Measurements from ENCODE around the gene STPG1.

Gene STPG1

DNA sequence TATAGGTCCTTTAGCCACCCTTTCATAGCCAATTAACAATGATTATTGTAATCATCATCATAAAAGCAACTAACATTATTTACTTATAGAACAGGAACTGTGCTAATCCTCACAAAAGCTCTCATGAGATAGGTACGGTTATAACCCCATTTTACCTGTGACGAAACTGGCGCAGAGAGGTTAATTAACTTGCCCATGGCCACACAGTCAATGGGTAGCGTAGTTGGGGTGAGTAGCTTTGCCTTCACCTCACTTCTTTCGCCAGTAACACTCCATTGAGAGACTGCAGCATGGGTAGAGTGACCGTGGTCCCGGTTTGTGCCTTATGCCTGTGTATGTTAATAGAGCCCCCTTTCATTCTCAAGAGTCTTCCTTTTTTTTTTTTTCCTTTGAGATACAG lies 12.3 kb upstream of the STPG1 start:
- DNase-seq: no peak

DNA sequence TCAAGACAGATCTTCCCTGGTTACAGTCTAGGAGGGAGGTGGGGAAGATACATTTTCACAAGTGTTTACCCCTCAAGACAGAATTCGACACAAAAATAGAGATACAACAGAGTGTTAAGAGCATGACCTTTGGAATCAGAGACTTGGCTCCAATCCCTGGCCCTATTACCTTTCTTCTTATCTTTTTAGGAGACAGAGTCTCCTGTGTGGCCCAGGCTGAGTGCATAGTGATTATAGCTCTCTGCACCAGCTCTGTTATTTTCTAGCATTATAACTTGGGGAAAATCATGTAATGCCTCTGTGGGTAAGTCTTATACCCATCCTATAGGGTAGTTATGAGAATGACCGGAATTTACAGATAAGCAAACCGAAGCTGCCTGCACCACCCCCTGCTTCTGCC lies 11.9 kb upstream of the STPG1 start:
- DNase-seq: no peak

DNA sequence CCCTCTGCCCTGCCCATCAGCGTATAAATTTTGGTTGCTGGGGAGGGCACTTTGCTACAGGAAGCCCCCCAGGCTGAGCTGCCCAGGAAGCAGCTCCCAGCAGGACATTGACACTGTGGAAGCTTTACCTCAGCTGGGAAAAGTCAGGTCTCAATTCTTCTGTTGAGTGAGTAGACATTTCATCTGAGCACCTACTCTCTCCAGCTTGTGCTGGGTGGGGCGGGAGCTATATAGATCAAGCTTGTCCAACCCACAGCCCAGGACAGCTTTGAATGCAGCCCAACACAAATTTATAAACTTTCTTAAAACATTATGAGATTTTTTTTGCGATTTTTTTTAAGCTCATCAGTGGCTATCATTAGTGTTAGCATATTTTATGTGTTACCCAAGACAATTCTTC lies 11.4 kb upstream of the STPG1 start:
- DNase-seq: no peak

DNA sequence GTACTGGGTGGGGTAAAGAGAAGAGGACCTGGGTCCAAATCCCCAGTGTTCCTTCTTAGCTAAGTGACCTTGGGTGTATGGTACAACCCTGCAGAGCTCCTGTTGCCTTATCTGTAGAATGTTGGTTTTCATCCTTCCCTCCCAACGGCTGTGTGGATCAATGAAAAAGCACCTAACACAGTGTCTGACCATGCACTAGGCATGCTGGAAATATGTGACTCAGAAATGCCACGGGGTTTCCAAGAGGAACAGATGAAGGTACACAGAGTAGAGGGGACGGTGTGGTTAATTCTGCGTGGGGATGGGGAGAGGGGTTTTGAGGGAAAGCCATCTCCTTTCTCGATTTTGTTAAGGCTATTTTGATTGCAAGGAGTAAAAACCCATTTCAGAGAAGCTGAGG lies 10.6 kb upstream of the STPG1 start:
- no peak for DNase-seq

DNA sequence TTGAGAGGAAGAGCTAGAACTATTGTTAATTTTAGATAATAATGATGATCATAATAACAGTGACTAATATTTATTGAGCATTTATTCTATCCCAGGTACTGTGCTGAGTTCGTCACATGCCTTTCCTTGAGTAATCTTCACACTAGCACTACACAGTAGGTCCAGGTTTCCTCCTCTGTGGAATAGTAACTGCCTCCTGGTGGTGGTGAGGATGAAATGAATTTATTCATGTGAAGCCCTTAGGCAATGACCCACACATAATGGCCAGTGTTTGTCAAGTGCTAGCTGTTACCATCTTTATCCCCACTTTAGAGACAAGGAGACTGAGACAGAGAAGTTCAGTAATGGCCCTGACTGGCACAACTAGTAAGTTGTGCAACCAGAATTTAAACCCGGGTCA lies 7.9 kb upstream of the STPG1 start:
- DNase-seq: no peak

DNA sequence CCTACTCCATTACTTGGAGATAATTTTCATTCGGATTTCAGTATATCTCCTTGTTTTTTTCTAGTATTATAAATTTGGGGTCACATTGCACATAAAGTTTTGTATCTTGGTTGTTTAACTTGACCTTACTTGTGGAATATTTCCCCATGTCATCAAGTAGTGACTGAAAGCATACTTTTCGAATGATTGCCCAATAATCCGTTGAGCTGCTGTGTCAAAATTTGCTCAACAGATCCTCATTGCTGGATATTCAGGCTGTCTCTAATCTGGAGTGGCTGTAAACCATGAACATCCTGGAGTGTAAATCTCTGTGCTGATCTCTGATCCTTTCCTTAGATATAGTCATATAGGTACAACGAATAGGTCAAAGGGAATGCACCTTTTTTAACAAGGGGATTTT lies 7.0 kb upstream of the STPG1 start:
- DNase-seq: no peak

DNA sequence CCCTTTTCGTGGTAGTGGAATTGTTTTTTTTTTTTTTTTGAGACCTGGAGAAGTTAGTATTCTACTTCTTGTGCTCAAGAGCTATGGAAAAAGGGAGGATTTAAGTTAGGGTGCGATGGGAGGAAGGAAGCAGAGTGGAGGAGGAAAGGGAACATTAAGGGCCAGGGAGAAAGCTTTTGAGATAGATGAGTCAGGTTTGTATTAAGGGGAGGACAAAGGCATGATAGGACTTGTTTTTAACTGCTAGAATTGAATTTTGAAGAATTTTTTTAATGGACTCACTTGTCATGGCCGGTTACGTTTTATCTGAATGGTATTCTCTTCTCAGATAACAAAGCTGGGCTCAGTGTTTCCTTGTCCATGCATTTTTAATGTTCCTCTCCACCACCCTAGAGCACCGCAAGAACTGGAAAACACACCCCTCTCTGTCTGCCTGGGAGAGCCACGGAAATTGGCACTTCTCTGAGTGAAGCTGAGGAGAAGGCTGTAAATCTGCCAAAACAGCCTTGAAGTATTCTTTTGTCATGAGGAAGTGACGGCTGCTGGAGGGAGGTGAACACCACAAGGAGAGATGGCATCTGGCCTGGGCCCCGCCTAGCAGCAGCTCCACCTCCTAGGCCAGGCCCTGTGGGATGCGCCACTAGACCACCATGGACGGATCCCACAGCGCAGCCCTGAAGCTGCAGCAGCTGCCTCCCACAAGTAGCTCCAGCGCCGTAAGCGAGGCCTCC lies 5.5 kb upstream of the STPG1 start:
- no peak for DNase-seq

DNA sequence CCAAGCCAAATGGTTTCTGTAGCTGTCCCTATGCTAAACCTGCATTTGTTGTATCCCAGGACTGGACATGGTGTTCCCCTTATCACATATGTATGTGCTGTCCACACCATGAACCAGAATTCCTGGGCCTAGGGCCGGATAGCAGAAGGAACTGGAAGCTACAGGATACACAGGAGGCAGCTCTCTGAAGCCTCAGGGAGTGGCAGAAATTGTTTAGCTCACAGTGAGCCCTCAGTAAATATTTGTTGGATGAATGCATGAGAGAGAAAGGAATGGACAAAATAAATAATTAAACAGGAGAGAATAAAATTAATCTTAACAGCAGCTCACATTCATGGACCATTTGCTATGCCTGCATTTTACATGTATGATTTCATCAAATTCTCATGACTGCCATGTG lies 4.1 kb upstream of the STPG1 start:
- no peak for DNase-seq

DNA sequence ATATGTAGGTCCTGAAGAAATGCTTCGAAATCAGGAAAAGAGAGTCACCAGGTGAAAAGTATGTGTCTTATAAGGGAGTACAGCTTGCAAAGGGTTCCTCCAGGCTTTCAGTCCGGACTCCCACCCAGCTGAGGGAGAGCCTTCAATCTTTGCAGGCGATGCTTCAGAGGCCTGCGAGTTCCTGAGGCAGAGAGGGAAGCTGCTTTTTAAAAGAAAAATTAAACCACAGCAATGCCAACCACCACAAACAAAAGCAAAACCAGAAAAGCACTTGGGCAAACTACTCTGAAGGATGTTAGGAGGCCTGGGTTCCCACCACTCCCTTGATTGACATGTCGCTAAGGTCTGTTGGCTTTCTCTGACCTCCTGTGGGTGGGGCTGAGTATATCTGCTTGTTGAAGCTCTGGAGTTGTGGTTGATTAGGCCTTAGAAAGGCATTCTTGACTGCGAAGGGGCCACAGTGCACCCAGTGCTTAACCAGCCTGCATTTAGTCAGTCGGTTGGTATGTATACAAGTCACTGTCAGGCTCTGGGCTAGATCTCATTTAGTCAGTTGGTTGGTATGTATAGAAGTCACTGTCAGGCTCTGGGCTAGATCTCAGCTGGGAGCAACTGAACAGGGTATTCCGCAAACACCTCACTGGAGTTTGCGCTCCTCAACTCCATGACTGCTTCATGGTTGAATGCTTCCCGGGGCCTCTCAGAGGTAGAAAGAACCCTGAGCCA lies 3.2 kb upstream of the STPG1 start:
- peak; percentile 45 for DNase-seq

DNA sequence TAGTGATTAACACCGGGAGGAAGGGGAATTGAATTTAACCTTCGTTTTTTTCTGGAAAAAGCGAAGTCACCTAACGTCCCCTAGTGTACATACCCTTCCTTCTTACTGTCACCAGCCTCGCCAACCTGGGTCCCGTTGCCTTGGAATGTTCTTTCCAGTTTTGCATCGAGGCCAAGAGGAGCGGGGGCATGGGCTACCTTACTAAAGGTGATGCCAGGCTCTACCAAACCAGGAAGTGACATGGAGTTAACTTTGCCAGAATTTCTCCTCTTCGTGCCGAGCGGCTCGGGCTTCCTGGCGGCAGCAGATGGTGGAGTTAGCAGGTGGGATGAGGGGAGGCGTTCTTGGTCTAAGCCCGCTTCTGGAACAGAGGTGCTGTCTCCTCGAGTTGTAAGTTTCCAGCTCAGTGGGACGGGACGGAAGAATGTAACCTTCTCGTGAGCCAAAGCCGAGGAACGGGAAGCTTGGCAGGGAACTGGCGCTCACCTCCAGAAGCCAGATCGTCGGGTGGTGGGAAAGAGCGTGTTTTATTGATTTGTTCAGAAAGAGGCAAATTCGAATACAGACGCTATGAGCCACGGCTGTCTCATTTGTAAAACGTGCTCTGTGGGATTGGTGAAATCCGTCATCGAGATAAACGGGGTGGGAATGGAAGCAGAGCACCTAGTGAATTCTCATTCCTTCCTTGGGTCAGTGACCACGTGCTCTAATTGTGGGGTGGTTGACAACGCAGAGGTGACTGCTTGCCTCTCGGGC lies 2.5 kb upstream of the STPG1 start:
- no peak for DNase-seq

DNA sequence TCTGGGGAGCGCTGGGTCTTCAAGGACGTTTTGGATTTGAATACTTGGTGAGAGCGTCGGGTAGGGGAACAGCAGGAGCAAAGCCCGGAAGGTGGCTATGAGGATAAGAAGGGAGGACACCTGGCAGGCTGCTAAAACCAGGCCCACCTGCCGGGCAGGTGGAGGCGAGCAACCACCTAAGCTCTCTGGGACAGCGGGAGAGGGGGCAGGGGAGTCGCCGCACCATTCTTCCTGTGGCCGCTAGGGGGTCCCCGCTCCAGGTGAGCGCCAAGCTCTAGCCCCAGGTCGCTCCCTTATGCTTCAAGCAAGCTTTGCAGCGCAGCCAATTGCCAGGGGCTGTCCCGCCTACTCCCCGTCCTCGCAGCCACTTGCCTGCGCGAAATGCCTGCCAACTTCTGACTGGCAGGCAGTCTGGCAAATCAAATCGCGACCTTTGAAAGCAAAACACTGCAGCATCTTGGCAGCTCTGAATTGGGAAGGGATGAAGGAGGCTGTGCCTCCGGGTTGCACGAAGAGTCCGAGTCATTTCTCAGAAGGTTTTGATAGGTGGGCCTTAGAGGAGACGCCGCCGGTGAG lies 1.8 kb upstream of the STPG1 start, which contains the start of gene NIPAL3:
Gene NIPAL3 (plus strand): TSS at position 469 of the 576 bp plus-strand sequence. CDS start 3,746 bp downstream, outside the sequence.
- peak; percentile 98 for DNase-seq

DNA sequence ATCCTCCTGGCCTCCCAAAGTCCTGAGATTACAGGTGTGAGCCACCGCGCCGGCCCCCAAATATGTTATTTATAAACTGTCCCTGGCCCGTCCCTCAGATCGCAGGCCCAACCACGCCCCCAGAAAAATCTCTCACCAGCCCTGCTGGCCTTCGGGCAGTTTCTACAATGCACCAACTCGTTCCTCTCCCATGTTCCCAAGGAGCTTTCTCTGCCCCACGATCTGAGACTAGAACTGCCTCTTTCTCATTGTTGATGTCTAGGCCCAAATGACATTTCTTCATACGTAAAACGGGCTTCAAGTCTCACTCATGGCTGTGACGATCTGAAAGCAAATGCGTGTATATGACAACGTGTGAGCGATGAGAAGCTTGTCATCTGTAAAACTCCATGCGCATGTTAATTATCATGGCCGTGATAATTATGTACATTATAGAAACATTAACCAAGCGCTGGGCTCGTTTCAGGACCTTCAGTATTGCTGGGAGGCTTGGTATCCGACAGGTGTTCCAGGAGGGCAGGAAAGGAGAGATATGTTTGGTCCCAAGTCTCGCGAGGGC lies 1.3 kb upstream of the STPG1 start:
- DNase-seq: no peak

DNA sequence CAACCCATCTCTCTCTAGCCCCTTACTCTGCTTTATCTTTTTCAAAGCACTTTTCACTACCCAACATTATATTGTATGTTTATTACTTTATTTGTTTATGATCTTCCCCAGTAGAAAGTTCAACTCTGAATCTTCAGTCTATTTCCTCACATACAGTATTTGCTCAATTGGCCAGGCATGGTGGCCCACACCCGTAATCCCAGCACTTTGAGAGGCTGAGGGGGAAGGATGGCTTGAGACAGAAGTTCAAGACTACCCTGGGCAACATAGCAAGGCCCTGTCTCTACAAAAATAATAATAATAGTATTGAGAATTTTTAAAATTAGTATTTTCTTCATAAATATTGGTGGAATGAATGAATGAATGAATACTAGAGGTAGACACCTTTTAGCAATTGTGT lies 1.2 kb downstream of the STPG1 start:
- no peak for DNase-seq

DNA sequence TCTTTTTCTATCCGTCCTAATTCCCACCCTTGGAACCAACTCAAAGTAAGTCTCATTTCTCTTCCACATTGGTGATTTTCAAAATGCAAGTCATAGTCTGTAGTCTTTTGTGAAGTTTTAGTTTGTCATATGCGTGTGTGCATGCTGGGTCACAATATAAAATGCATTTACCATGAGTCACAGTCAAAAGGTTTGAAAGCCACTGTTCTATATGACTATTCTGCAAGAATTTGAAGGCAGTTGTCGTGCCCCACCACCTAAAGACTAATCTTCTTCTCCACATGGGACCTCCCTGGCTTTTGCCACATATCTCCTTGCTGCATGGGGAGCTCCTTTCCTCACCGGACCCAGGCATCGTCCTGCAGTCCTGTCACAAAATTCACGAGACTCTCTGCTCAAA lies 1.6 kb downstream of the STPG1 start:
- DNase-seq: no peak

DNA sequence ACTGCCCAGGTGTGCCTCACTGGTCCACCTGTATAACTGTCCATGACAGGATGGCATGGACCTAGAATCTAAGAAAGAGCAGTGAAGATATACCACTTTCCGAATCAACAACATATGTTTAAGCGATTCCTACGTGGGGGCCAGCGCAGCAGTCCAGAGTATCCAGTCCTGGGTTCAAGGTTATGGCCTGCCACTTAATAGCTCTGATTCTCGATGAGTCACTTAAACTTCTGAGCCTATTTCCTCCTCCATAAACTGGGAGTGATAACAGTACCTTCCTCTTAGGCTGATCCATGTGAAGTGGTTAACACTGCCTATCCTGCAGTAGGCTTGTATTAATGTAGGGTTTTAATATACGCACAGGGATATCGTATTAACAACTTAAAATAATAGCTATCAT lies 2.8 kb downstream of the STPG1 start:
- DNase-seq: no peak

DNA sequence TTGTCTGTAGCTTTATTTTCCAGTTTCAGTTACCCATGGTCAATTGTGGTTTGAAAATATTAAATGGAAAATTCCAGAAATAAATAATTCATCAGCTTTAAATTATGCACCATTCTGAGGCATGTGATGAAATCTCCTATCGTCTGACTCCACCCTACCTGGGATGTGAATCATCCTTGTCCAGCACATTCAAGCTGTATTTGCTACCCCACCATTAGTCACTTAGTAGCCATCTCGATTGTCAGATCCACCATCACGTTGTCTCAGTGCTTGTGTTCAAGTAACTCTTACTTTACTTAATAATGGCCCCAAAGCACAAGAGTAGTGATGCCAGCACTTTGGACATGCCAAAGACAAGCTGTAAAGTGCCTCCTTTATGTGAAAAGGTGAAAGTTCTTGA lies 4.0 kb downstream of the STPG1 start:
- DNase-seq: no peak

DNA sequence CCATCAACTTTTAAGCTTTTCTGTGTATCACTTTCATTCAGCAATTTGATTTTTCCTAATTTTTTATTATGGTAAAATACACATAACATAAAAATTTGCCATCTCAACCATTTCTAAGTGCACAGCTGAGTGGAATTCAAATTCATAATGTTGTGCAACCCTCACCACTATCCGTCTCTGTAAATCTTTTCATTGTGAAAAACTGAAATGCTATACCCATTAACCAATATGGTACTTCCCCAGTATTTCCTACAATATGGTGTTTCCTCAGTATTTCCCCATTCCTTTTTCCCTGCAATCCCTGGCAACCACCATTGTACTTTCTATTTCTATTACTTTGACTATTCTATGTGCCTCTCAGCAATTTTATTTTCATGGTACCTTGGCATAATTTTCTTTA lies 6.8 kb downstream of the STPG1 start:
- DNase-seq: no peak

DNA sequence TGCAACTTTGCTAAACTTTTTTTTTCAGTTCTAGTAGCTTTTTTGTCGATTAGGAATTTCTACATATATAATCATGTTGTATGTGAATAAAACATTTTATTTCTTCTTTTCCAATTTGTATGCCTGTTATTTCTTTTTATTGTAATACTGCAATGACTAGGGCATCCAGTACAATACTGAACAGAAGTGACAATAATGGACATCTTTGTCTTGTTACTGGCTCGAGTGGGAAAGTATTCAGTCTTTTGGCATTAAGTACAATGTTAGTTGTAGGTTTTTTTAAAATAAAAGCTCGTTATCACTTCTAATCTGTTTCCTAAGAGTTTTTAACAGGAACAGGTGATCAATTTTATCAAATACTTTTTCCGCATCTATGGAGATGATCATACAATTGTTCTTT lies 9.8 kb downstream of the STPG1 start:
- DNase-seq: no peak

DNA sequence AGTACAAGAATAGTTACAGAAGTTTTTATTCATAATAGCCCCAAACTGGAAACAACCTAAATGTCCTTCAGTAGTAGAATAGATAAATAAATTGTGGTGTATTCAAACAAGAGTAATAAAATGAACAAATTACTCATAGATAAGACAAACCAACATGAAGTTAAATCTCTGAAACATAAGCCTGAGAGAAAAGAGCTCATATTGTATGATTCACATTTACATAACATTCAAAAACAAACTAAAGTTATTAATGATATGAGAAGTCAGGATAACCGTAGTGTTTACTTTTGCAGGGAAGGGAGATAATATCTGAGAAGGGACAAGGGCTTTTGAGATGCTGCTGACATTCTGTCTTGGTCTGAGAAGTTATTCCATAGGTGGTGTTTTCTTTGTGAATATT lies 13.5 kb downstream of the STPG1 start:
- no peak for DNase-seq

DNA sequence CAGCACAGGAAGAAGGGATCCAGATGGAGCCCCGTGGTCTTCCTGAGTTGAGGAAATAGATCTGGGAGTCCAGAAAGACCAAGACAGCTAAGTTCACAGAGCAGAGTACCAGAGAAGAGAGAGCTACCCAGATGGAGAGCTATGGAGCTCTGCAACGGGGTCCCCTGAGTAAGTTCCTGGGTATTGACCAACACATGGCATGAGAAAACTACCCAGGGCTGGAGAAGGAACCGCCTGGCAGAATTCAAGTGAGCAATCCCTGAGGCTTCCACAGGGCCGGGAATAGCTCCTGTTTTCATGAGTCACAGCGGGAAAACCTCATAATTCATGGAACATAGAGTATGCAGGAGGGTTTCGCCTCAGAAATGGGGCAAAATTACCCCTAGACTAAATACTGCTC lies 19.7 kb downstream of the STPG1 start:
- no peak for DNase-seq

DNA sequence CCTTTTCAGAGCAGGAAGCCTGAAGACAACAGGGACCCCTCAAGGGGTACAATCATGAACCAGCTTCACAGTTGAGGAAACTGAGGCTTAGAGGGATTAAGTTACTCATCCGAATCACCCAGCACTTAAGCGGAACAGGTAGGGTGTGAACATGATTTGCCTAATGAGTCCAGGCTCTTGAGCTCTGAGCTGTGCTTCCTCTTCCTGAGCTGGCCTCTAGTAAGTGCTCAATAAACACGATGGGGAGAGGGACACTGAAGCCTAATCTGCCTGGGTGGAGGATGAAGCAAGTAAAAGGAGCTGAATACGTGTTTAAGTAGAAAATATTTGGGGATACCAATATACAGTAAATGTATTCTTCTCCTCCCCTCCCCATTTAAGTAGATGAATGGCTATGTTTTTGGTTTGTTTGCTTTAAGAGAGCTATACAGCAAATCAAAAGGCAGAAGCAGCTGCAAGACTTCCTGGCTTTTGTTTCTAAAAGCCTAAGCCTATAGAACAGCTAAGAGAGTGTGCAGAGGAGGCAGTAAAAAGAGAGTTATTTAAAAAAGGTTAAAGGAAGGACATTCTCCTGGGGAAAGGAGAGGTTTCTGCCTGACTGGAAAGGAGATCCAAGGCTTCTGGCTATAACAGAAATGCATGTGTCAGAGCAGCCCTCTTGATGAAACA lies 20.5 kb downstream of the STPG1 start:
- no peak for DNase-seq

DNA sequence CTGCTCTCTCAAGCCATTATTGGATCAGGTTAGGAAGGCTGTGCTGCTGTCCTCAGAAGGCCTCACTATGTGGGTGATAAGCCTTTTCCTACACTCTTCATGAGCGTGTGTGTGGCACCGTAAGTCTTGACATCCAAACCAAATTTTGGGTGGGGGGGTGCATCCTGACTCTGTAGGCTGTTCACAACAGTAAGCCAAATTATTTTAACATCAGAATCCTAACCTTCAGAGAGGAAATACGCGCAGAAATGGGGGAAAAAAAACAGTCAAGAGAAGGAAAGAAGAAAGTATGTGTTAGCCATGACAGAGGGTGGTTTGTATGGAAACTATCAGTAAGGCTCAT lies 21.0 kb downstream of the STPG1 start:
- DNase-seq: no peak

Measured in activated gamma-delta T cell treated with Interleukin-2 at 50 U/mL for 16 hours (primary cell).